WTC11 (cell line): Measurements from ENCODE around the gene TSPAN18.

Experiments
- FOXJ3 ChIP-seq: sonication (generic); formaldehyde crosslinking; IDR thresholded peaks from 2 replicates; pipeline ENCODE4 v1.9.0; 2021; ENCODE audit warnings: missing genetic modification reagents, mild to moderate bottlenecking, borderline replicate concordance
- TF ChIP-seq, protein P1 (sequence below): fragments of 200-600 bp; IDR thresholded peaks from 2 replicates; pipeline ENCODE4 v1.8.0; 2022; ENCODE audit warnings: antibody characterized with exemption

- TF ChIP-seq, protein P1, sequence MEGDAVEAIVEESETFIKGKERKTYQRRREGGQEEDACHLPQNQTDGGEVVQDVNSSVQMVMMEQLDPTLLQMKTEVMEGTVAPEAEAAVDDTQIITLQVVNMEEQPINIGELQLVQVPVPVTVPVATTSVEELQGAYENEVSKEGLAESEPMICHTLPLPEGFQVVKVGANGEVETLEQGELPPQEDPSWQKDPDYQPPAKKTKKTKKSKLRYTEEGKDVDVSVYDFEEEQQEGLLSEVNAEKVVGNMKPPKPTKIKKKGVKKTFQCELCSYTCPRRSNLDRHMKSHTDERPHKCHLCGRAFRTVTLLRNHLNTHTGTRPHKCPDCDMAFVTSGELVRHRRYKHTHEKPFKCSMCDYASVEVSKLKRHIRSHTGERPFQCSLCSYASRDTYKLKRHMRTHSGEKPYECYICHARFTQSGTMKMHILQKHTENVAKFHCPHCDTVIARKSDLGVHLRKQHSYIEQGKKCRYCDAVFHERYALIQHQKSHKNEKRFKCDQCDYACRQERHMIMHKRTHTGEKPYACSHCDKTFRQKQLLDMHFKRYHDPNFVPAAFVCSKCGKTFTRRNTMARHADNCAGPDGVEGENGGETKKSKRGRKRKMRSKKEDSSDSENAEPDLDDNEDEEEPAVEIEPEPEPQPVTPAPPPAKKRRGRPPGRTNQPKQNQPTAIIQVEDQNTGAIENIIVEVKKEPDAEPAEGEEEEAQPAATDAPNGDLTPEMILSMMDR = no peak
- no peak for TF ChIP-seq FOXJ3
These were observed 28.3 kb downstream of the TSPAN18 start for GRCh38 chr11:44754876-44755555.
